Dendritic cell treated with granulocyte-macrophage colony-stimulating factor and Interleukin-4, amounts not matched to agents 40 ng/mL and 50 ng/mL, for 4 days (primary cell): ENCODE results near the gene ALG10B.
"Not testable (repeated sequence)": the region's sequence is repeated elsewhere in the genome, so short reads cannot be mapped to it uniquely, and the experiment has no call there.

ENCODE experiments used
- H3K27ac Mint-ChIP-seq: one replicate; pipeline ENCODE4 v1.8.0; 2022; ENCODE audit warnings: mild to moderate bottlenecking, mixed read lengths
- H3K27me3 Mint-ChIP-seq: one replicate; pipeline ENCODE4 v1.8.0; 2022; ENCODE audit warnings: mild to moderate bottlenecking, mixed read lengths
- H3K36me3 Mint-ChIP-seq: one replicate; pipeline ENCODE4 v1.8.0; 2022; ENCODE audit warnings: low read depth, mixed read lengths
- H3K4me1 Mint-ChIP-seq: one replicate; pipeline ENCODE4 v1.8.0; 2022; ENCODE audit warnings: low read depth, mixed read lengths
- H3K4me3 Mint-ChIP-seq: one replicate; pipeline ENCODE4 v1.8.0; 2022; ENCODE audit warnings: mild to moderate bottlenecking, moderate library complexity, mixed read lengths
- H3K9me3 Mint-ChIP-seq: one replicate; pipeline ENCODE4 v1.8.0; 2022; ENCODE audit warnings: mixed read lengths
- intact Hi-C: fragments of 100-400 bp; cut with micrococcal nuclease; formaldehyde crosslinking; loops from one replicate; pipeline ENCODE4 v1.15.0; 2022

The ALG10B gene

GRCh38 chr12:38316391-38317129 lies at the start of gene ALG10B:
ALG10B (plus strand) TSS chr12:38316774; CDS start chr12:38316894, 120 bp downstream.
- Mint-ChIP-seq H3K27me3 (peaks cover 2% of the 10 kb centered on the region), H3K36me3 (peaks cover 6% of the 10 kb centered on the region), H3K9me3 (no peaks in the 10 kb centered on the region), H3K4me3 (peak within 1 kb of the TSS; percentile 87), H3K27ac (peak within 1 kb of the TSS; percentile 90), H3K4me1 (peaks cover 7% of the 10 kb centered on the region)
- intact Hi-C loops, result loop anchor here (1.0 to 5.0 kb wide), 3 partner anchors 71 to 588 kb away; partner anchors contain the start of gene CPNE8

GRCh38 chr12:38268612-38269011 lies 48.0 kb upstream of the ALG10B start:
- Mint-ChIP-seq H3K27me3 (no peaks in the 10 kb centered on the region), H3K4me1 (no peaks in the 10 kb centered on the region), H3K4me3 (no peak overlapping the region), H3K36me3 (no peaks in the 10 kb centered on the region), H3K9me3 (peaks cover 10% of the 10 kb centered on the region), H3K27ac (no peak overlapping the region)
- intact Hi-C loops, result no loop called here

GRCh38 chr12:38269897-38270296 lies 46.7 kb upstream of the ALG10B start:
- Mint-ChIP-seq H3K4me3 (no peak overlapping the region), H3K9me3 (peaks cover 13% of the 10 kb centered on the region), H3K27ac (no peak overlapping the region), H3K4me1 (no peaks in the 10 kb centered on the region), H3K36me3 (no peaks in the 10 kb centered on the region), H3K27me3 (no peaks in the 10 kb centered on the region)
- intact Hi-C loops, result no loop called here

GRCh38 chr12:38279756-38280155 lies 36.8 kb upstream of the ALG10B start:
- H3K27ac Mint-ChIP-seq, result no peak overlapping the region
- intact Hi-C loops, result no loop called here
- no peaks in the 10 kb centered on the region for H3K4me1 Mint-ChIP-seq
- H3K36me3 Mint-ChIP-seq, result no peaks in the 10 kb centered on the region
- H3K4me3 Mint-ChIP-seq, result no peak overlapping the region
- peaks cover 23% of the 10 kb centered on the region for H3K9me3 Mint-ChIP-seq
- no peaks in the 10 kb centered on the region for H3K27me3 Mint-ChIP-seq

GRCh38 chr12:38282886-38283285 lies 33.7 kb upstream of the ALG10B start:
- Mint-ChIP-seq H3K27me3 (no peaks in the 10 kb centered on the region), H3K27ac (no peak overlapping the region), H3K4me1 (no peaks in the 10 kb centered on the region), H3K4me3 (no peak overlapping the region), H3K9me3 (peaks cover 17% of the 10 kb centered on the region), H3K36me3 (no peaks in the 10 kb centered on the region)
- intact Hi-C loops, result no loop called here

GRCh38 chr12:38289396-38289795 lies 27.2 kb upstream of the ALG10B start:
- intact Hi-C loops, result no loop called here
- no peaks in the 10 kb centered on the region for H3K27me3 Mint-ChIP-seq
- no peak overlapping the region for H3K4me3 Mint-ChIP-seq
- no peaks in the 10 kb centered on the region for H3K4me1 Mint-ChIP-seq
- peaks cover 9% of the 10 kb centered on the region for H3K9me3 Mint-ChIP-seq
- H3K36me3 Mint-ChIP-seq, result no peaks in the 10 kb centered on the region
- no peak overlapping the region for H3K27ac Mint-ChIP-seq

- peaks cover 27% of the 10 kb centered on the region for H3K9me3 Mint-ChIP-seq
- intact Hi-C loops, result no loop called here
- no peaks in the 10 kb centered on the region for H3K4me1 Mint-ChIP-seq
- no peak overlapping the region for H3K4me3 Mint-ChIP-seq
- no peaks in the 10 kb centered on the region for H3K27me3 Mint-ChIP-seq
- H3K27ac Mint-ChIP-seq, result no peak overlapping the region
- no peaks in the 10 kb centered on the region for H3K36me3 Mint-ChIP-seq
These were observed 25.4 kb upstream of the ALG10B start for GRCh38 chr12:38291160-38291559.

GRCh38 chr12:38302972-38303371 lies 13.6 kb upstream of the ALG10B start:
- H3K36me3 Mint-ChIP-seq, intact Hi-C loops, H3K4me1 Mint-ChIP-seq, H3K27me3 Mint-ChIP-seq, H3K4me3 Mint-ChIP-seq, H3K27ac Mint-ChIP-seq: not testable (repeated sequence)
- H3K9me3 Mint-ChIP-seq, result peaks cover 20% of the 10 kb centered on the region

- H3K4me3 Mint-ChIP-seq, intact Hi-C loops, H3K36me3 Mint-ChIP-seq, H3K27ac Mint-ChIP-seq, H3K4me1 Mint-ChIP-seq, H3K27me3 Mint-ChIP-seq, H3K9me3 Mint-ChIP-seq: not testable (repeated sequence)
These were observed 5.4 kb downstream of the ALG10B start for GRCh38 chr12:38321966-38322365.

- Mint-ChIP-seq H3K36me3 (no peaks in the 10 kb centered on the region), H3K9me3 (no peaks in the 10 kb centered on the region), H3K4me3 (no peak overlapping the region), H3K27ac (no peak overlapping the region), H3K4me1 (no peaks in the 10 kb centered on the region), H3K27me3 (no peaks in the 10 kb centered on the region)
- intact Hi-C loops, result loop anchor here (5.0 kb wide), 1 partner anchor 947 kb away; no protein-coding TSS in a partner anchor
These were observed 8.3 kb downstream of the ALG10B start for GRCh38 chr12:38324912-38325311.

GRCh38 chr12:38327356-38327755 lies 10.8 kb downstream of the ALG10B start:
- Mint-ChIP-seq H3K4me3 (no peak overlapping the region), H3K4me1 (peaks cover 8% of the 10 kb centered on the region), H3K27ac (no peak overlapping the region), H3K27me3 (no peaks in the 10 kb centered on the region), H3K9me3 (no peaks in the 10 kb centered on the region), H3K36me3 (no peaks in the 10 kb centered on the region)
- intact Hi-C loops, result loop anchor here (5.0 kb wide), 1 partner anchor 945 kb away; no protein-coding TSS in a partner anchor

GRCh38 chr12:38328306-38328895 lies 11.8 kb downstream of the ALG10B start:
- intact Hi-C loops, result loop anchor here (5.0 kb wide), 1 partner anchor 944 kb away; no protein-coding TSS in a partner anchor

GRCh38 chr12:38330414-38330813 lies 13.8 kb downstream of the ALG10B start:
- intact Hi-C loops, H3K4me3 Mint-ChIP-seq, H3K27ac Mint-ChIP-seq, H3K36me3 Mint-ChIP-seq, H3K4me1 Mint-ChIP-seq, H3K9me3 Mint-ChIP-seq, H3K27me3 Mint-ChIP-seq: not testable (repeated sequence)

More at GRCh38 chr12:38328306-38328895, 11.8 kb downstream of the ALG10B start:
- peaks cover 8% of the 10 kb centered on the region for H3K4me1 Mint-ChIP-seq
- H3K27ac Mint-ChIP-seq, result no peak overlapping the region
- H3K27me3 Mint-ChIP-seq, result no peaks in the 10 kb centered on the region
- no peak overlapping the region for H3K4me3 Mint-ChIP-seq
- H3K36me3 Mint-ChIP-seq, result no peaks in the 10 kb centered on the region
- H3K9me3 Mint-ChIP-seq, result no peaks in the 10 kb centered on the region

- intact Hi-C loops, result no loop called here
- no peaks in the 10 kb centered on the region for H3K27me3 Mint-ChIP-seq
- H3K9me3 Mint-ChIP-seq, result no peaks in the 10 kb centered on the region
- H3K36me3 Mint-ChIP-seq, result no peaks in the 10 kb centered on the region
- H3K4me1 Mint-ChIP-seq, result peaks cover 8% of the 10 kb centered on the region
- no peak overlapping the region for H3K4me3 Mint-ChIP-seq
- no peak overlapping the region for H3K27ac Mint-ChIP-seq
These were observed 16.2 kb downstream of the ALG10B start for GRCh38 chr12:38332814-38333213.
